GM19455 (cell line): ENCODE measurements around the gene MZF1.

Source experiments
- ATAC-seq: cut with Tn5 transposase; IDR thresholded peaks from one replicate; pipeline ENCODE4 v1.9.1; 2021; ENCODE audit not compliant: unreplicated experiment

The MZF1 gene

DNA sequence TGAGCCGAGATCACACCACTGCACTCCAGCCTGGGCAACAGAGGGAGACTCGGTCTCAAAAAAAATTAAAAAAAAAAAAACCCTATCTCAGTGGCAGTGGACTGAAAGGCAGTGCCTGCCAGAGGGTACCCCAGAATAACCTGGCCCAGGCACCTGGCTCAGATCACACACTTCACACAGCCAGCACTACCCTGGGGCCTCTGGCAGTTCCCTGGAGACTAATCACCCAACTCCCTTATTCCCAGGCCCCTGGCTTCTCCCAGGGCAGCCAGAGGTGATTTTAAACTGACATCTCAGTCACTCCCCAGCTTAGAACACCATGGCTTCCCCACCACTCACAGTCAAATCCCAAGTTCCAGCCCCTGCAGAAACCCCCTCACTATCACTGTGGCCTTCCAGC, 57.9 kb downstream of the MZF1 start:
- no peak for ATAC-seq

DNA sequence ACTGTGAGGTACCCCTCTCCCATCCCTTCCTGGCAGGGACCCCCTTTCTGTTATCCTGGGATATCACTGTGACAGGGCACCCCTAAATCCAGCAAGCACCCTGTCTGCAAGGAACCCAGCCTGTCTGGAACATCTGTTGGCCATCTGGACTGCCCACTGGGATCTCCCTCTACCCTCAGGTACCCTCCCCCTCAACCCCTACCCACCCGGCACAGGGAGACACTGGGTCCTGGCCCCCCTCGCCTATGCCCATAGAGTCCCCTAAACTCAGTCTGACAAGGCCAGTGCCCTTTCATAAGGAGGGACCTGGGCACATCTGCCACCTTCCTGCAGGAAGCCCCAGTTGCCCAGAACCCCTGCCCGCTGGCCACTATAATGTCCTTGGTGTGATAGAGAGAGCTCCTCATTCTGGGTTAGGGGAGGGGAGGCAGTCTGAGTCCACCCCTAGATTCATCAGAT, 58.5 kb downstream of the MZF1 start:
- ATAC-seq, result no peak

DNA sequence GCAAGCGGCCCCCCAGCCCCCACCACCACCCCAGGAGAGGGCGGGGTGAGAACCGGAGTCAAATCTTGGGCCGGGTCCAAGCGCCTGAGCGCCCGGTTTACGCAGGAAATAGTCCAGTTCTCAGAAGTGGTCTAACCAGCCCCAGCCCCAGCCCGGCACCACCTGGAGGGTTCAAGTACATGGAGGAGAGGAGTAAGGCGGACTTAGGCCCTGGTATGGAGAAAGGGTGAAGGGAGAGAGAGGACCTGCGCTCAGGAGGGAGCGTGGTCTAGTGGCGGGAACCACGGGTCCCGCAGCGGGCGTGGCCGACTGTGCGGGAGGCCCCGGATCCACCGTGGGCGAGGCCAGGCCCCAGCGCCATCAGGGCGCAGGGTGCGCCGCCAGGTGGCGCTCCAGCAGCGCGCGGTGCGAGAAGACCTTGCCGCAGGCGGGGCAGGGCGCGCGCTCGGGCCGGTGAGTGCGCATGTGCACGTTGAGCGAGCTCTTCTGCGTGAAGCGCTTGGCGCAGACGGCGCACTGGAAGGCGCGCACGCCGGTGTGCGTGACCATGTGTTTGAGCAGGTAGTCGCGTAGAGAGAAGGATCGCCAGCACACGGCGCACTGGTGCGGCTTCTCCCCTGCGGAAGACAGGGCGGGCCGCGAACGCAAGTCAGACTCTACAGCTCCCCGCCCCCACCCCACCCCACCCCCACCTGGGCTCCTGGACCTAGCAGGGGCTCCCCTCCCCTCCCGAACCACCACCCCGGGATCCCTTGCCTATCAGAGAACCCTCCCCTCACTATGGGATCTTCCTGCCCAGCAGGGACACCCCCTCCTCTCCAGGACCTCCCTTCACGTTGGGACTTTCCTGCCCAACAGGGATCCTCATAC, 59.2 kb downstream of the MZF1 start:
- peak; percentile 59 for ATAC-seq

DNA sequence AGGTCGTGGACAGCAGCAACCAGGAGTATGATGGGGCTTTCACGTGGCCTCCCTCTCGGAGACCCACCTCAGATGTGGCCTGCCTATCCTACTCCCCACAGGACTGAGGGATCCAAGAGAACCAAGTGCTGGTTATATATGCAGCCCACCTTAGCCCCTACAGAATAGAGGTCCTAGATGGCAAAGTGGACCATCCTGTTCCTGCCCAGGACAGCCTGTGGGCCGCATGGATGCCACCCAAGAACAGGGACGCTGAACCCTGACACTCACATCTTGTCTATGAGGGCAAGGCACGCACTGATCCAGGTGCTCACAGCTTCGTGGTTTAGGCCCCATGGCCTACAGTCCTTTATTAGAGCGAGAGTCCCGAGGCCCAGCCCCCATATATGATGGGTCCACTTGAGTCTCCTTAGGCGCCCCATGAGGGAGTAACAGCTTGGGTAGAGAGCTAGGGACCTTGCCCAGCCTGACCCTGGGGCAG, 59.9 kb downstream of the MZF1 start:
- no peak for ATAC-seq
